GM12872 (cell line): ENCODE measurements around the gene PURB.

Experiments used
- CTCF ChIP-seq: IDR thresholded peaks from 3 replicates; pipeline ENCODE4 v1.5.1; 2011; ENCODE audit warnings: low read depth, mild to moderate bottlenecking, low read length, moderate library complexity; ENCODE audit not compliant: insufficient read depth

The PURB gene

GRCh38 chr7:44899443-44899842, 14.1 kb upstream of the PURB start:
- no peak for TF ChIP-seq CTCF

- TF ChIP-seq CTCF, result no peak
Observed at GRCh38 chr7:44898039-44898438, 12.7 kb upstream of the PURB start.

- TF ChIP-seq CTCF, result no peak
Observed at GRCh38 chr7:44897309-44897708, 12.0 kb upstream of the PURB start.

- no peak for TF ChIP-seq CTCF
Observed at GRCh38 chr7:44894888-44895580, 9.7 kb upstream of the PURB start.

- no peak for TF ChIP-seq CTCF
Observed at GRCh38 chr7:44893710-44894234, 8.4 kb upstream of the PURB start.

GRCh38 chr7:44891791-44892190, 6.5 kb upstream of the PURB start:
- TF ChIP-seq CTCF, result no peak

- no peak for TF ChIP-seq CTCF
Observed at GRCh38 chr7:44891372-44891771, 6.0 kb upstream of the PURB start.
